Lower leg skin (tissue), 4 donors: ENCODE data around the gene RNASEH2C. TPM values are rescaled to one million over a fixed set of nuclear protein-coding genes. Genes with fewer than 3 reads are reported as not detected.

Experiments used
- DNase-seq, 2 donors: peaks; one replicate each; pipeline ENCODE4 v3.0.0-alpha.2; 2019; ENCODE audit warnings: low spot score in 2 of 2
- H3K4me3 ChIP-seq: fragments of 200-600 bp; sonication (generic); 2 replicates; pipeline ENCODE4 v1.5.1; 2017; ENCODE audit warnings: mild to moderate bottlenecking, low read depth; ENCODE audit not compliant: poor library complexity, severe bottlenecking
- POLR2A ChIP-seq, 2 donors: fragments of 450-650 bp; IDR thresholded peaks; one replicate each; pipeline ENCODE4 v1.6.1; 2016 to 2017; ENCODE audit warnings: antibody characterized with exemption in 2 of 2, mild to moderate bottlenecking in 1 of 2, moderate library complexity in 1 of 2
- WGBS, 2 donors: methylation state at CpG; one replicate each; pipeline ENCODE4 v1.1.5; 2018; 5-methylcytosine and 5-hydroxymethylcytosine counted together
- intact Hi-C: fragments of 100-400 bp; cut with DNase I; formaldehyde crosslinking; loops from one replicate; pipeline ENCODE4 v1.15.0; 2023; ENCODE audit warnings: low total_unique reads
- total RNA-seq, 4 donors: library from RNA; depleted of rRNA; stranded (reverse); fragments of >200 nt; gene quantifications; one replicate each; pipeline ENCODE4 v1.1.0, GENCODE V29; 2016
- TF ChIP-seq, protein P1 (sequence below), 3 donors: fragments of 450-650 bp; IDR thresholded peaks; one replicate each; pipeline ENCODE4 v1.5.1; 2016; ENCODE audit warnings: antibody characterized with exemption in 3 of 3, mild to moderate bottlenecking in 3 of 3, moderate library complexity in 2 of 3

RNASEH2C gene
- total RNA-seq, 4 donors from 2014 or later, result 29.7 to 73.7 (median 57.4) TPM

DNA sequence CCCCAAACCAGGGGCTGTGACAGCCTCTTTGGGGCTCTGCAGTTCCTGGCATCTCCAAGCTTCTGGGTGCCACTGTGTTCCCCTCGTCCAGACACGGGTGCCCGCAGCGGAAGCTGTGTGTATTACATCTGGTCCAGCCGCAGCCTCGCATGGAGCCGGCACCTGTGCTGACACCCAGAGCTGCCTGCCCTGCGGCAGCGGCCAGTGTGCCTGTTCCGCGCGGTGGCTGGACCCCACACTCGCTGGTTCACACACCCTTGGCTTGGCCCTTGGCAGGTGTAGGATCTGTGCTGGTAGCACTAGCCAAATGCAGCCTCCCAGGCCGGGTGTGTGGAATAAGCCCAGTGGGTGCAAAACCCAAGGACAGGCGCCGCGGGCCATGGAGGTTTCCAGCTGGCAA lies 24.5 kb upstream of the RNASEH2C start:
- intact Hi-C loops, result loop anchor here (5.0 kb wide), 1 partner anchor 432 kb away; no protein-coding TSS in a partner anchor
- TF ChIP-seq POLR2A (IDR thresholded peaks at IDR 0.05), result no peak
- TF ChIP-seq, protein P1, sequence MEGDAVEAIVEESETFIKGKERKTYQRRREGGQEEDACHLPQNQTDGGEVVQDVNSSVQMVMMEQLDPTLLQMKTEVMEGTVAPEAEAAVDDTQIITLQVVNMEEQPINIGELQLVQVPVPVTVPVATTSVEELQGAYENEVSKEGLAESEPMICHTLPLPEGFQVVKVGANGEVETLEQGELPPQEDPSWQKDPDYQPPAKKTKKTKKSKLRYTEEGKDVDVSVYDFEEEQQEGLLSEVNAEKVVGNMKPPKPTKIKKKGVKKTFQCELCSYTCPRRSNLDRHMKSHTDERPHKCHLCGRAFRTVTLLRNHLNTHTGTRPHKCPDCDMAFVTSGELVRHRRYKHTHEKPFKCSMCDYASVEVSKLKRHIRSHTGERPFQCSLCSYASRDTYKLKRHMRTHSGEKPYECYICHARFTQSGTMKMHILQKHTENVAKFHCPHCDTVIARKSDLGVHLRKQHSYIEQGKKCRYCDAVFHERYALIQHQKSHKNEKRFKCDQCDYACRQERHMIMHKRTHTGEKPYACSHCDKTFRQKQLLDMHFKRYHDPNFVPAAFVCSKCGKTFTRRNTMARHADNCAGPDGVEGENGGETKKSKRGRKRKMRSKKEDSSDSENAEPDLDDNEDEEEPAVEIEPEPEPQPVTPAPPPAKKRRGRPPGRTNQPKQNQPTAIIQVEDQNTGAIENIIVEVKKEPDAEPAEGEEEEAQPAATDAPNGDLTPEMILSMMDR (IDR thresholded peaks at IDR 0.05), result no peak
- no peak overlapping the region for H3K4me3 ChIP-seq
- DNase-seq, result no peak
- WGBS, 2 donors, result 90 to 95% methylated on average over 17 of the region's 17 CpGs

DNA sequence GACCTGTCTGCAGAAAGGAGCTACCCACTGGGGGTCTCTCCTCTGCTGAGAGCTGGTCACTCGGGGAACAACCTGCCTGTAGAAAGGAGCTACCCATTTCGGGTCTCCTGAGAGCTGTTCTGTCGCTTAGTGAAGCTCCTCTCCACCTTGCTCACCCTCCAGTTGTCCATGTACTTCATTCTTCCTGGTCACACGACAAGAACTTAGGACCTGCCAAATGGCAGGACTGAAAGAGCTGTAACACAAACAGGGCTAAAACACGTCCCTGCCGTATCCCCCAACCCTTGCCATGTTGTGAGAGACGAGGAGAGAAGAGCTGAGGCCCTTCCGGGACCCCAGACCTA lies 24.1 kb upstream of the RNASEH2C start:
- 80 to 82% methylated on average over 8 of the region's 8 CpGs for WGBS, 2 donors
- DNase-seq, result no peak
- TF ChIP-seq, protein P1 (IDR thresholded peaks at IDR 0.05), result no peak
- no peak for TF ChIP-seq POLR2A (IDR thresholded peaks at IDR 0.05)
- intact Hi-C loops, result loop anchor here (5.0 kb wide), 1 partner anchor 433 kb away; no protein-coding TSS in a partner anchor
- H3K4me3 ChIP-seq, result no peak overlapping the region

DNA sequence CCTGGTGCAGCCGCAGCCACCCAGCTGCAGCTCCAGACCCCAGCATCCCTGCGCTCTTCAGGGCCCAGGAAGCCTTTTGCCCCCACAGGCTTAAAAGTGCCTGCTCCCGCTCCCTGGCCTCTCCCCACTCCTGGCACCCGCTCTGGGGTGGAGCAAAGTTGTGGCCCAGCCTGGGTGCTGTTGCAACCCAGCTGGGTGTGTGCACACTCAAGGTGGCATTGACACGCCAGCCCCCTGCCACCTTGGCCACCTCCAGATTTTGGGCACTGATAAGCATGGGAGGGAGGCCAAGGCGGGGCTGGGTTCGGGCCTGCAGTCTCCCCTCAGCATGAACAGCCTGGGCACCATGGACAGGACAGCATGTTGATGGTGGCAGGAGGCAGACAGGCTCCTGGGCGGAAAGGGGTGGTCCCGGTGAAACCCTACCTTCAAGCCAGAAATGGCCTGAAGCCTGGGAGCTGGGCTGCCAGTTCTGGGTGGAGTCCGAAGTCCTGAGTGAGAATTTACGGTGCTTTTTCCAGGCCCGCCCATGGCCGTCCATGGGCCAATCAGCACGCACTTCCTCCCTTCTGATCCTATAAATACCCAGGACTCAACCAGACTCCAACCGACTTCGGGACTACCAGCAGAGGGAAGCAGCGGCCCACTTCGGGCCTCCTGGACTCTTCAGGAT lies 23.6 kb upstream of the RNASEH2C start:
- H3K4me3 ChIP-seq, result no peak overlapping the region
- DNase-seq, result no peak
- intact Hi-C loops, result no loop called here
- 67 to 71% methylated on average over 14 to 18 of the region's 18 CpGs for WGBS, 2 donors
- TF ChIP-seq, protein P1 (IDR thresholded peaks at IDR 0.05), result no peak
- TF ChIP-seq POLR2A (IDR thresholded peaks at IDR 0.05), result no peak

DNA sequence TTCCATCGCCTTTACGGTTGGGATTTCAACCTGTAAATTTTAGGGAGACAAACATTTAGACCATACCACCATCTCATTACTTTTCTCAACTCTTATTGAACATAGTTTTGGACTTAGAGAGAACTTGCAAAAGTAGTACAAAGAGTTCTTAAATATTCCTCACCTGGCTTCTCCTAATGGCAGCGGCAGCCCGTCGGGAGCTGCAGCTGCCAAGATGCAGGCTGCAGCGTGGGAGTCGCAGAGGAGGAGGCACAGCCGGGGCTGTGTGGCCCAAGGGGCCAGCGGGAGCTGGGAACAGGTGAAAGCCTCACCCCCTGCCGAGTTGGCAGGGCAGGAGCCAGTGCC lies 23.1 kb upstream of the RNASEH2C start:
- 47 to 71% methylated on average over 10 of the region's 10 CpGs for WGBS, 2 donors
- DNase-seq, result no peak
- no peak for TF ChIP-seq POLR2A (IDR thresholded peaks at IDR 0.05)
- H3K4me3 ChIP-seq, result no peak overlapping the region
- intact Hi-C loops, result no loop called here

DNA sequence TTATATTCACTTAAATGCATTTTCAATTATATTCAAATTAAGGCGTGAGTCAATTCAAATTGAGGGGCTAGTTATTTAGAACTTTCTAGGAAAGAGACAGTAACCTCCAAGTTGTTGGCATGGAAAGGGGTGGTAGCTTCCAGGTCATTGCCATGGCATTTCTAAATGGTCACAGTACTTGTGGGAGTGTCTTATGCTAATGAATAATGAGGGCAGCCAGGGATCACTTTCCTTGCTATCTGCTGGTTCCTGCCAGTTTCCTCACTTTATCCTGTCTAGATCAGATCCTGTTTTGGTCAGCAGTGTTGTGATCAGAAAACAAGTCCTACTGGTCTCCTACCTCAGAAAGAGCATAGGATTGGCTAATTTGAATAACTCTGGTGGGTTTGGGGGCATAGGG lies 21.8 kb upstream of the RNASEH2C start:
- no peak overlapping the region for H3K4me3 ChIP-seq
- no peak for DNase-seq
- WGBS, 2 donors, result 79 to 87% methylated on average over 1 of the region's 1 CpG
- intact Hi-C loops, result no loop called here
- no peak for TF ChIP-seq POLR2A (IDR thresholded peaks at IDR 0.05)
- TF ChIP-seq, protein P1 (IDR thresholded peaks at IDR 0.05), result no peak

DNA sequence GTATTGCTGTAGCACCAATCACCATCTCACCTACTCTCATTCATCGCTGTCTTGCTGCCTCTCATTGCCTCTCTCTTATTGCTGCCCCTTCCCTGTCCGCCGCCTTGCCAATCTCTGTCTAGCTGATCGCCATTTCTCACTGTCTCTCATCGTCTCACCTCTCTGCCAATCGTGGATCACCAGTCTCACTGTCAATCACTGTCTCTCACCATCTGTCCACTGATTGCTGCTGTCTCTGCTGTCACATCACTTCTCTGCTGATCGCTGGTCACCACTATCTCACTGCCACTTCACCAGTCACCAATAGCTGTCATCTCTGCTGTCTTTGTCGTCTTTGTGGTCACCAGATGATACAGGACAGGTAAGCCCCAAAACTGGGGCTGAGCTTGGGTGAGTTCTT lies 20.6 kb upstream of the RNASEH2C start:
- no peak overlapping the region for H3K4me3 ChIP-seq
- intact Hi-C loops, result no loop called here
- TF ChIP-seq, protein P1 (IDR thresholded peaks at IDR 0.05), result no peak
- TF ChIP-seq POLR2A (IDR thresholded peaks at IDR 0.05), result no peak
- 81 to 86% methylated on average over 8 of the region's 8 CpGs for WGBS, 2 donors
- no peak for DNase-seq
